Measurements from ENCODE around the gene IFNAR1.
"Not testable (repeated sequence)": the region's sequence is repeated elsewhere in the genome, so short reads cannot be mapped to it uniquely, and the experiment has no call there.

The IFNAR1 gene

GRCh38 chr21:33305938-33306337 is 18.8 kb upstream of the IFNAR1 start:
- in situ Hi-C loops (cut with MboI; ENCODE audit: low sequenced_read_pairs), result no loop called here

- in situ Hi-C loops (cut with MboI; ENCODE audit: low sequenced_read_pairs), result no loop called here
Measured at GRCh38 chr21:33308586-33309490, 15.9 kb upstream of the IFNAR1 start.

GRCh38 chr21:33309778-33310177 is 15.0 kb upstream of the IFNAR1 start:
- in situ Hi-C loops (cut with MboI; ENCODE audit: low sequenced_read_pairs), result no loop called here

- in situ Hi-C loops (cut with MboI; ENCODE audit: low sequenced_read_pairs), result no loop called here
Measured at GRCh38 chr21:33312121-33312520, 12.6 kb upstream of the IFNAR1 start.

- in situ Hi-C loops (cut with MboI; ENCODE audit: low sequenced_read_pairs), result no loop called here
Measured at GRCh38 chr21:33313183-33313582, 11.6 kb upstream of the IFNAR1 start.

- in situ Hi-C loops (cut with MboI; ENCODE audit: low sequenced_read_pairs), result no loop called here
Measured at GRCh38 chr21:33313611-33314010, 11.2 kb upstream of the IFNAR1 start.

GRCh38 chr21:33314111-33314510 is 10.7 kb upstream of the IFNAR1 start:
- in situ Hi-C loops (cut with MboI; ENCODE audit: low sequenced_read_pairs), result no loop called here

GRCh38 chr21:33315946-33316710 is 8.6 kb upstream of the IFNAR1 start:
- in situ Hi-C loops (cut with MboI; ENCODE audit: low sequenced_read_pairs), result no loop called here

GRCh38 chr21:33317145-33317544 is 7.6 kb upstream of the IFNAR1 start:
- in situ Hi-C loops (cut with MboI; ENCODE audit: low sequenced_read_pairs), result no loop called here

GRCh38 chr21:33317786-33318486 is 6.8 kb upstream of the IFNAR1 start:
- in situ Hi-C loops (cut with MboI; ENCODE audit: low sequenced_read_pairs), result no loop called here

GRCh38 chr21:33321005-33321404 is 3.8 kb upstream of the IFNAR1 start:
- in situ Hi-C loops (cut with MboI; ENCODE audit: low sequenced_read_pairs), result not testable (repeated sequence)

GRCh38 chr21:33323610-33324009 is 1.2 kb upstream of the IFNAR1 start:
- in situ Hi-C loops (cut with MboI; ENCODE audit: low sequenced_read_pairs), result not testable (repeated sequence)

- in situ Hi-C loops (cut with MboI; ENCODE audit: low sequenced_read_pairs), result no loop called here
Measured at GRCh38 chr21:33325222-33326067, 675 bp downstream of the IFNAR1 start.

GRCh38 chr21:33327326-33327725 is 2.6 kb downstream of the IFNAR1 start:
- in situ Hi-C loops (cut with MboI; ENCODE audit: low sequenced_read_pairs), result no loop called here

GRCh38 chr21:33327792-33328433 is 3.1 kb downstream of the IFNAR1 start:
- in situ Hi-C loops (cut with MboI; ENCODE audit: low sequenced_read_pairs), result no loop called here

- in situ Hi-C loops (cut with MboI; ENCODE audit: low sequenced_read_pairs), result no loop called here
Measured at GRCh38 chr21:33330726-33331125, 6.0 kb downstream of the IFNAR1 start.

GRCh38 chr21:33332143-33332542 is 7.4 kb downstream of the IFNAR1 start:
- in situ Hi-C loops (cut with MboI; ENCODE audit: low sequenced_read_pairs), result no loop called here

- in situ Hi-C loops (cut with MboI; ENCODE audit: low sequenced_read_pairs), result no loop called here
Measured at GRCh38 chr21:33334191-33334590, 9.4 kb downstream of the IFNAR1 start.

- in situ Hi-C loops (cut with MboI; ENCODE audit: low sequenced_read_pairs), result no loop called here
Measured at GRCh38 chr21:33334824-33335223, 10.1 kb downstream of the IFNAR1 start.

GRCh38 chr21:33339135-33339534 is 14.4 kb downstream of the IFNAR1 start:
- in situ Hi-C loops (cut with MboI; ENCODE audit: low sequenced_read_pairs), result no loop called here
